ENCODE results near the gene PHLDB2. TPM values are rescaled to one million over a fixed set of nuclear protein-coding genes. Genes with fewer than 3 reads are reported as not detected.

The PHLDB2 gene
- total RNA-seq, 1 experiment from 2014 or later = 30.7 TPM

DNA sequence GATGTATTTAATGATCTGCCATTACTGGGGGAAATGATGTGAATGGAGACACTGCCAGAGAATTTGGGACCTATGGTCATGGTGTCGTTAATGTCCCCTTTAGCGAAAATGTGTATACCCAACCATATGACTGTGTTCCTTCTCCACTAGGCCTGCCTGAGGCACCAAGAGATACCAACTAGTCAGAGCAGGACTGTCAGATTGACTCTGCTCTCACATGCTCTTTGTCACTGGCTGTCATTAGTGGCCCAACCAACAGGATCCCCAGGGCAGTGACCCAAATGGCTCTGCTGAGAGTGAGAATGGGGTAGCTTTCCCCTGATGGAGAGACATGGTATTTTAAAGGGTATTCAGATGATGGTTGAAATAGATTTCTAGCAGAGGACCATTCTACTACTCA is 142.5 kb downstream of the PHLDB2 start:
- no TSS peak for BruUV-seq (replicated peaks)
- peaks cover 7% of the 10 kb centered on the region for H3K36me3 Mint-ChIP-seq (ENCODE audit: insufficient read depth, unreplicated experiment)
- H3K27me3 Mint-ChIP-seq (ENCODE audit: unreplicated experiment) = no peaks in the 10 kb centered on the region
- intact Hi-C loops (cut with micrococcal nuclease; ENCODE audit: unreplicated experiment) = no loop called here
- no peaks in the 10 kb centered on the region for H3K9me3 Mint-ChIP-seq (ENCODE audit: low read depth, unreplicated experiment)
- H3K4me3 Mint-ChIP-seq (ENCODE audit: low read depth, unreplicated experiment) = no peak overlapping the region
- TF ChIP-seq, protein P1, sequence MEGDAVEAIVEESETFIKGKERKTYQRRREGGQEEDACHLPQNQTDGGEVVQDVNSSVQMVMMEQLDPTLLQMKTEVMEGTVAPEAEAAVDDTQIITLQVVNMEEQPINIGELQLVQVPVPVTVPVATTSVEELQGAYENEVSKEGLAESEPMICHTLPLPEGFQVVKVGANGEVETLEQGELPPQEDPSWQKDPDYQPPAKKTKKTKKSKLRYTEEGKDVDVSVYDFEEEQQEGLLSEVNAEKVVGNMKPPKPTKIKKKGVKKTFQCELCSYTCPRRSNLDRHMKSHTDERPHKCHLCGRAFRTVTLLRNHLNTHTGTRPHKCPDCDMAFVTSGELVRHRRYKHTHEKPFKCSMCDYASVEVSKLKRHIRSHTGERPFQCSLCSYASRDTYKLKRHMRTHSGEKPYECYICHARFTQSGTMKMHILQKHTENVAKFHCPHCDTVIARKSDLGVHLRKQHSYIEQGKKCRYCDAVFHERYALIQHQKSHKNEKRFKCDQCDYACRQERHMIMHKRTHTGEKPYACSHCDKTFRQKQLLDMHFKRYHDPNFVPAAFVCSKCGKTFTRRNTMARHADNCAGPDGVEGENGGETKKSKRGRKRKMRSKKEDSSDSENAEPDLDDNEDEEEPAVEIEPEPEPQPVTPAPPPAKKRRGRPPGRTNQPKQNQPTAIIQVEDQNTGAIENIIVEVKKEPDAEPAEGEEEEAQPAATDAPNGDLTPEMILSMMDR (IDR thresholded peaks at IDR 0.05; ENCODE audit: unreplicated experiment) = no peak
- CTCF ChIA-PET = no interaction called here
- H3K4me1 Mint-ChIP-seq (ENCODE audit: low read depth, unreplicated experiment) = peaks cover 14% of the 10 kb centered on the region
- no peak for DNase-seq
- no peak overlapping the region for H3K27ac Mint-ChIP-seq (ENCODE audit: unreplicated experiment)

DNA sequence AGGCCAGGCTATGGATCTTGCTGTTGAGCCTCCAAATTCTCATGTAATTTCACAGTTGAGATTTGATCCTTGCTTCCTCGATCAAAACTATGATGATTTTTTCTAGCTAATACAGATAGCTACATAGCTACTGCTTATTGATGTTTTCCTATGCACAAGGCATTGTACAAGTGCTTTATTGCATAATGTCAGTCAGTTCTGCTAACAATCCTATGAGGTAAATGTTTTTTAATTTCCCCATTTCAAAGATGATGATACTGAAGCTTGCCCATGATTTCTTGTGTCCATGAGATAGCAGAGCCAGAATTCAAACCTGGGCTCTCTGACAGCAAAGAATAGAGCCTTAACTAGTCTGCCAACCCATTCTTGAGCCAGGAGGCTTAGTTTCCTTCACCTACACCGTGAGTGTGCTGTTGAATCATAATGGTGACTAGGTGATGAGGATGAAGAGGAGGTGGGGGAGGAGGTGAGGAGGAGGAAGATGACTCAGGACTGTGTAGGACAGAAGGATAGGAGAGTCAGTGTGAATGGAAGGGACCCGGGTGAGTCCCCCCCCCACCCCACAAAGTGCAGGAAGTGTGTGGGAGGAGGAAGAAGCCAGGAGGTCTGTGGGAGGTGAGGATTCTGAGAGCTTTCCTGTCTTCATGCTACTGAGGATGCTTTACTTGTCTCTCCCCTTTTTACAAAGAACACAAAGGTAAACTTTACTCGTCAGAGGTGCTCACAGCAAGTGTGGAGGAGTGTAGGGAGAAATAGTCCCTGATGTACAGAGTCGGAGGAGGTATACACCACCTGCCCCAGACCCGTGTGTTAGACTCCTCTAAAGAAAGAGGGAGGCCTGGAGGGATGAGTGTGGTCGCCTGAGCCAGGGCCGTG is 143.3 kb downstream of the PHLDB2 start:
- Mint-ChIP-seq H3K36me3 (ENCODE audit: insufficient read depth, unreplicated experiment) (peaks cover 7% of the 10 kb centered on the region), H3K27ac (ENCODE audit: unreplicated experiment) (no peak overlapping the region), H3K9me3 (ENCODE audit: low read depth, unreplicated experiment) (no peaks in the 10 kb centered on the region), H3K27me3 (ENCODE audit: unreplicated experiment) (no peaks in the 10 kb centered on the region), H3K4me1 (ENCODE audit: low read depth, unreplicated experiment) (peaks cover 14% of the 10 kb centered on the region), H3K4me3 (ENCODE audit: low read depth, unreplicated experiment) (no peak overlapping the region)
- TF ChIP-seq, protein P1 (IDR thresholded peaks at IDR 0.05; ENCODE audit: unreplicated experiment) = no peak
- CTCF ChIA-PET = no interaction called here
- intact Hi-C loops (cut with micrococcal nuclease; ENCODE audit: unreplicated experiment) = no loop called here
- DNase-seq = no peak
- BruUV-seq (replicated peaks) = no TSS peak

DNA sequence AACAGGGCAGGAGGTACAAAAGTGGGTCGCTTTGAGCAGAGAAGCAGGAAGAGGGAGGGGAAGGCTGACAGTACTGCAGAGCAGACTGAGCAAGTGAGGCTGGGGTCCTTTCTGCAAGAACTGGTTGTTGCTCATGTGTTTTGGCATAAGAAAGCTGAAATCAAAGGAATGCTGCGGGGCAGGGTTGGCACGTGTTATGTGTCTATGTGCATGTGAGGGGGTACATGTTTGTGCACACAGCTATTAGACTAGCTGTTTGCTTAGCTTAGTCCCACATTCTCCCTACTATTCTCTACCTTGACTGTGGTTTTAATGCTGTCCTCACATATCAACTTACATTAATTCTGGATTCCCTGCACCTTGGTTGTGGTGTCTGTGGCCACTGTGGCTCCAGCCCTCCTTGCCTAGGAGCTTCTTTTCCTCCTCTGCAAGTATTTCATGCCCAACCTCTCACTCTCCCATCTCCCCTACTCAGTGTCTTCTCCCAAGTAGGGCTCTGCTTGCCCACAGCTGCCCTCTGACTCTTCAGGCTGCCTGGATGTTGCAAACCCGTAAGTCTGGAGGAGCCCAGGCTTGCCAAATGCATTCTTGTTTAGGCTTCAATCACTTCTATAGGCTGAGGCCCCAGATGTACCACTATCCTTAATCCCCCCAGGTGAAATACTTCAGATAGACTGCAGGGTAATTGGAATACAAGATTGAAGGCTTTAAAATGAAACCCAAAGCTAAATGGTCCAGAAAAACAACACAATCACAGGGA is 144.4 kb downstream of the PHLDB2 start:
- Mint-ChIP-seq H3K9me3 (ENCODE audit: low read depth, unreplicated experiment) (no peaks in the 10 kb centered on the region), H3K27me3 (ENCODE audit: unreplicated experiment) (no peaks in the 10 kb centered on the region), H3K27ac (ENCODE audit: unreplicated experiment) (no peak overlapping the region), H3K36me3 (ENCODE audit: insufficient read depth, unreplicated experiment) (peaks cover 7% of the 10 kb centered on the region), H3K4me3 (ENCODE audit: low read depth, unreplicated experiment) (no peak overlapping the region), H3K4me1 (ENCODE audit: low read depth, unreplicated experiment) (peaks cover 14% of the 10 kb centered on the region)
- no TSS peak for BruUV-seq (replicated peaks)
- TF ChIP-seq, protein P1 (IDR thresholded peaks at IDR 0.05; ENCODE audit: unreplicated experiment) = no peak
- CTCF ChIA-PET = interaction anchor here (0.9 to 1.9 kb wide), 2 partner anchors 9 to 14 kb away, joined by 3 to 7 read pairs; no protein-coding TSS in a partner anchor
- intact Hi-C loops (cut with micrococcal nuclease; ENCODE audit: unreplicated experiment) = no loop called here
- DNase-seq = no peak

DNA sequence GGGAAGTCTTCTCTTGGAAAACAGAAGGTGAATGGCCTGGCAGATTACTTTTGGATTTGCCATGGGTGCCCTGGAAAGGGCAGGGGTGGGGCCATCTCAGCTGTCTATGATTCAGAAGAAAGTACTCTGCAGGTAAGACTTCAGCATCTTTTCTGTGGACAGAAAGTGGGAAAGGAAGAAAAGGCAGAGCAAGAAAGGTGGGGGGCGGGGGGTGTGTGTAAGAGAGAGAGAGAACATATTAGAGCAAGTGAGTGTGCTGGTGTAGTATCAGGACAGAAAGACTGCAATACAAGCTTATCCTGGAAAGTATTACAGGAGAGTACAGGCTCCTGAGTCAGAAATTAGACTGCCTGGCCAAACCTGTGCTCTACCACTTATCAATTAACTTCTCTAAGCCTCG is 145.1 kb downstream of the PHLDB2 start:
- H3K4me1 Mint-ChIP-seq (ENCODE audit: low read depth, unreplicated experiment) = peaks cover 14% of the 10 kb centered on the region

More for the DNA sequence above, 145.1 kb downstream of the PHLDB2 start:
- no peaks in the 10 kb centered on the region for H3K27me3 Mint-ChIP-seq (ENCODE audit: unreplicated experiment)
- TF ChIP-seq, protein P1 (IDR thresholded peaks at IDR 0.05; ENCODE audit: unreplicated experiment) = no peak
- H3K27ac Mint-ChIP-seq (ENCODE audit: unreplicated experiment) = no peak overlapping the region
- H3K36me3 Mint-ChIP-seq (ENCODE audit: insufficient read depth, unreplicated experiment) = peaks cover 2% of the 10 kb centered on the region
- CTCF ChIA-PET = interaction anchor here (0.6 to 1.9 kb wide), 3 partner anchors 8 to 39 kb away, joined by 3 to 7 read pairs (median 3); no protein-coding TSS in a partner anchor
- no peaks in the 10 kb centered on the region for H3K9me3 Mint-ChIP-seq (ENCODE audit: low read depth, unreplicated experiment)
- BruUV-seq (replicated peaks) = no TSS peak
- intact Hi-C loops (cut with micrococcal nuclease; ENCODE audit: unreplicated experiment) = no loop called here
- H3K4me3 Mint-ChIP-seq (ENCODE audit: low read depth, unreplicated experiment) = no peak overlapping the region
- DNase-seq = no peak

All from Calu3 (cell line).